H54 (cell line): ENCODE results near the gene CCDC27.

Experiments used
- DNase-seq: peaks from one replicate; pipeline ENCODE4 v3.0.0; 2011; ENCODE audit warnings: low spot score, mixed read lengths; ENCODE audit not compliant: insufficient read length
- FAIRE-seq: peaks from 3 replicates; lab custom pipeline; 2011; peaks lifted over from hg19 to GRCh38; lab: Jason Lieb, UNC
- POLR2A ChIP-seq: IDR thresholded peaks from 2 replicates; pipeline ENCODE4 v1.6.1; 2011; ENCODE audit warnings: low read depth, mild to moderate bottlenecking, low read length

The CCDC27 gene

GRCh38 chr1:3752400-3752945 is at the start of gene CCDC27:
CCDC27 (plus strand) TSS chr1:3752450; CDS start chr1:3752482, 32 bp downstream.
- DNase-seq (no peak), FAIRE-seq (no peak)
- TF ChIP-seq POLR2A = no peak

GRCh38 chr1:3702528-3702927 is 49.7 kb upstream of the CCDC27 start:
- TF ChIP-seq POLR2A = no peak
- DNase-seq (no peak), FAIRE-seq (no peak)

GRCh38 chr1:3702990-3703728 is 49.1 kb upstream of the CCDC27 start:
- FAIRE-seq = no peak
- no peak for TF ChIP-seq POLR2A
- no peak for DNase-seq

GRCh38 chr1:3703786-3704371 is 48.4 kb upstream of the CCDC27 start:
- DNase-seq (no peak), FAIRE-seq (no peak)
- no peak for TF ChIP-seq POLR2A

GRCh38 chr1:3705341-3705950 is 46.8 kb upstream of the CCDC27 start:
- no peak for TF ChIP-seq POLR2A
- no peak for FAIRE-seq

GRCh38 chr1:3706651-3707297 is 45.5 kb upstream of the CCDC27 start:
- DNase-seq (no peak), FAIRE-seq (no peak)
- TF ChIP-seq POLR2A = no peak

More at GRCh38 chr1:3705341-3705950, 46.8 kb upstream of the CCDC27 start:
- DNase-seq = no peak

- FAIRE-seq (no peak), DNase-seq (no peak)
- no peak for TF ChIP-seq POLR2A
These were observed 44.8 kb upstream of the CCDC27 start for GRCh38 chr1:3707298-3707938.

- no peak for FAIRE-seq
- TF ChIP-seq POLR2A = no peak
These were observed 44.3 kb upstream of the CCDC27 start for GRCh38 chr1:3707939-3708328.

GRCh38 chr1:3708791-3709190 is 43.5 kb upstream of the CCDC27 start:
- TF ChIP-seq POLR2A = no peak
- DNase-seq (no peak), FAIRE-seq (no peak)

More at GRCh38 chr1:3707939-3708328, 44.3 kb upstream of the CCDC27 start:
- DNase-seq = no peak

GRCh38 chr1:3710251-3710650 is 42.0 kb upstream of the CCDC27 start:
- TF ChIP-seq POLR2A = no peak
- no peak for FAIRE-seq
- no peak for DNase-seq

- no peak for TF ChIP-seq POLR2A
- FAIRE-seq = no peak
- no peak for DNase-seq
These were observed 40.9 kb upstream of the CCDC27 start for GRCh38 chr1:3711381-3711779.

- FAIRE-seq = no peak
- no peak for DNase-seq
- no peak for TF ChIP-seq POLR2A
These were observed 40.3 kb upstream of the CCDC27 start for GRCh38 chr1:3711780-3712451.
